ENCODE results near the gene MBNL1. TPM values are rescaled to one million over a fixed set of nuclear protein-coding genes. Genes with fewer than 3 reads are reported as not detected.

MBNL1 gene
- total and polyA plus RNA-seq, 2 of the 13 experiments (the other 11 are each of a cell fraction or from before 2014, with no cell fraction given): 27.1 to 55.4 TPM

GRCh38 chr3:152350139-152350538 lies 81.4 kb downstream of the MBNL1 start (continued):
- TF ChIP-seq CHCHD3 (CRISPR knock-in tag; IDR thresholded peaks at IDR 0.05): no peak
- TF ChIP-seq HNF4G (IDR thresholded peaks at IDR 0.05; ENCODE audit: borderline replicate concordance, low read depth, low read length): no peak
- no peak for TF ChIP-seq HNF4G (CRISPR knock-in tag; IDR thresholded peaks at IDR 0.05; ENCODE audit: borderline replicate concordance, low read depth)

DNA sequence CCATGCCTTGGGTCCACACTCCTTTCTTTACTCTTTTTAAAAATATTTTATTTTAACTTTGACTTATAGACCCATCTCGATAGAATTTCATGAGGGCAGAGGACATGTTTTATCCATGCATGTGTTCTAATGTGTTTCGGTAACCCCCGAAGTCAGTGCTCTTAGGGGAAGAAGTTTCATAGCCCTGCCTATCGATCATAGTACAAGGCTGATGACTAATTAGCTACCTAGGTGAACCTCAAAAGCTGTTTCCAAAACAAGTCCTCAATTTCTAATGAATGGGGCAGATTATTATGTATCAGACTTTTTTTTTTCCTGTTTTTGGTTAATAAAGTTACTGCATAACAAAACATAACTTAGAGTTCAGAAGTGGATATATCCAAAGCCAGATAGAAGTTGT lies 82.0 kb downstream of the MBNL1 start:
- H3K27ac ChIP-seq (ENCODE audit: extremely low read length, insufficient read depth, low read length): no peak overlapping the region
- H3K4me3 ChIP-seq (replicated peaks in 1 of 3; ENCODE audit: insufficient read depth in 1 of 3, low read depth in 2 of 3, low read length in 3 of 3): no peak overlapping the region
- no peaks in the 10 kb centered on the region for H4K20me1 ChIP-seq (ENCODE audit: insufficient read depth, low read length)
- no peaks in the 10 kb centered on the region for H3K27me3 ChIP-seq (ENCODE audit: control insufficient read depth in 1 of 2, insufficient read depth in 2 of 2, low read length in 2 of 2)
- in situ Hi-C loops (cut with HindIII; ENCODE audit: extremely low pct_ligation_motif_present, low pct_unique_long_range_greater_than_20kb): no loop called here
- no peak overlapping the region for H3K9ac ChIP-seq (ENCODE audit: insufficient read depth, low read depth, low read length)
- POLR2A ChIA-PET: no interaction called here
- no peaks in the 10 kb centered on the region for H3K4me1 ChIP-seq (ENCODE audit: insufficient read depth, low read length)
- no peak for ATAC-seq
- CTCF ChIA-PET (ENCODE audit: low intra/inter-chr PET ratio, low total read pairs): no interaction called here
- H3K36me3 ChIP-seq (replicated peaks in 1 of 2; ENCODE audit: control insufficient read depth in 1 of 2, insufficient read depth in 2 of 2, low read length in 2 of 2): no peaks in the 10 kb centered on the region
- peaks cover 25% of the 10 kb centered on the region for H3K79me2 ChIP-seq (ENCODE audit: insufficient read depth, low read length)
- WGBS (ENCODE audit: low lambda C conversion rate): 97% methylated on average over 4 of the region's 4 CpGs
- no peak overlapping the region for H3K4me2 ChIP-seq (ENCODE audit: low read depth, low read length)
- BruUV-seq (replicated peaks): no TSS peak
- no peaks in the 10 kb centered on the region for H3K9me3 ChIP-seq (ENCODE audit: low read length)
- FAIRE-seq: no peak
- intact Hi-C loops (cut with micrococcal nuclease; ENCODE audit: unreplicated experiment): no loop called here
- H2AFZ ChIP-seq (ENCODE audit: low read length): no peak overlapping the region
- DNase-seq (ENCODE audit: low spot score): no peak
- TF ChIP-seq, protein P1, sequence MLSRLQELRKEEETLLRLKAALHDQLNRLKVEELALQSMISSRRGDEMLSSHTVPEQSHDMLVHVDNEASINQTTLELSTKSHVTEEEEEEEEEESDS (CRISPR knock-in tag; IDR thresholded peaks at IDR 0.05; ENCODE audit: borderline replicate concordance): no peak
- TF ChIP-seq HES4 (CRISPR knock-in tag; IDR thresholded peaks at IDR 0.05; ENCODE audit: borderline replicate concordance) (no peak), ZNF549 (CRISPR knock-in tag; IDR thresholded peaks at IDR 0.05) (no peak), MED8 (CRISPR knock-in tag; IDR thresholded peaks at IDR 0.05; ENCODE audit: insufficient replicate concordance) (no peak), SNAI1 (CRISPR knock-in tag; IDR thresholded peaks at IDR 0.05; ENCODE audit: borderline replicate concordance) (no peak), CREM (IDR thresholded peaks at IDR 0.05) (no peak), CREM (CRISPR knock-in tag; IDR thresholded peaks at IDR 0.05) (no peak), GMEB2 (CRISPR knock-in tag; IDR thresholded peaks at IDR 0.05; ENCODE audit: low read depth) (no peak), SPEN (CRISPR knock-in tag; IDR thresholded peaks at IDR 0.05; ENCODE audit: low read depth) (no peak), ZNF709 (CRISPR knock-in tag; IDR thresholded peaks at IDR 0.05) (no peak)
- TF ChIP-seq, protein P2, sequence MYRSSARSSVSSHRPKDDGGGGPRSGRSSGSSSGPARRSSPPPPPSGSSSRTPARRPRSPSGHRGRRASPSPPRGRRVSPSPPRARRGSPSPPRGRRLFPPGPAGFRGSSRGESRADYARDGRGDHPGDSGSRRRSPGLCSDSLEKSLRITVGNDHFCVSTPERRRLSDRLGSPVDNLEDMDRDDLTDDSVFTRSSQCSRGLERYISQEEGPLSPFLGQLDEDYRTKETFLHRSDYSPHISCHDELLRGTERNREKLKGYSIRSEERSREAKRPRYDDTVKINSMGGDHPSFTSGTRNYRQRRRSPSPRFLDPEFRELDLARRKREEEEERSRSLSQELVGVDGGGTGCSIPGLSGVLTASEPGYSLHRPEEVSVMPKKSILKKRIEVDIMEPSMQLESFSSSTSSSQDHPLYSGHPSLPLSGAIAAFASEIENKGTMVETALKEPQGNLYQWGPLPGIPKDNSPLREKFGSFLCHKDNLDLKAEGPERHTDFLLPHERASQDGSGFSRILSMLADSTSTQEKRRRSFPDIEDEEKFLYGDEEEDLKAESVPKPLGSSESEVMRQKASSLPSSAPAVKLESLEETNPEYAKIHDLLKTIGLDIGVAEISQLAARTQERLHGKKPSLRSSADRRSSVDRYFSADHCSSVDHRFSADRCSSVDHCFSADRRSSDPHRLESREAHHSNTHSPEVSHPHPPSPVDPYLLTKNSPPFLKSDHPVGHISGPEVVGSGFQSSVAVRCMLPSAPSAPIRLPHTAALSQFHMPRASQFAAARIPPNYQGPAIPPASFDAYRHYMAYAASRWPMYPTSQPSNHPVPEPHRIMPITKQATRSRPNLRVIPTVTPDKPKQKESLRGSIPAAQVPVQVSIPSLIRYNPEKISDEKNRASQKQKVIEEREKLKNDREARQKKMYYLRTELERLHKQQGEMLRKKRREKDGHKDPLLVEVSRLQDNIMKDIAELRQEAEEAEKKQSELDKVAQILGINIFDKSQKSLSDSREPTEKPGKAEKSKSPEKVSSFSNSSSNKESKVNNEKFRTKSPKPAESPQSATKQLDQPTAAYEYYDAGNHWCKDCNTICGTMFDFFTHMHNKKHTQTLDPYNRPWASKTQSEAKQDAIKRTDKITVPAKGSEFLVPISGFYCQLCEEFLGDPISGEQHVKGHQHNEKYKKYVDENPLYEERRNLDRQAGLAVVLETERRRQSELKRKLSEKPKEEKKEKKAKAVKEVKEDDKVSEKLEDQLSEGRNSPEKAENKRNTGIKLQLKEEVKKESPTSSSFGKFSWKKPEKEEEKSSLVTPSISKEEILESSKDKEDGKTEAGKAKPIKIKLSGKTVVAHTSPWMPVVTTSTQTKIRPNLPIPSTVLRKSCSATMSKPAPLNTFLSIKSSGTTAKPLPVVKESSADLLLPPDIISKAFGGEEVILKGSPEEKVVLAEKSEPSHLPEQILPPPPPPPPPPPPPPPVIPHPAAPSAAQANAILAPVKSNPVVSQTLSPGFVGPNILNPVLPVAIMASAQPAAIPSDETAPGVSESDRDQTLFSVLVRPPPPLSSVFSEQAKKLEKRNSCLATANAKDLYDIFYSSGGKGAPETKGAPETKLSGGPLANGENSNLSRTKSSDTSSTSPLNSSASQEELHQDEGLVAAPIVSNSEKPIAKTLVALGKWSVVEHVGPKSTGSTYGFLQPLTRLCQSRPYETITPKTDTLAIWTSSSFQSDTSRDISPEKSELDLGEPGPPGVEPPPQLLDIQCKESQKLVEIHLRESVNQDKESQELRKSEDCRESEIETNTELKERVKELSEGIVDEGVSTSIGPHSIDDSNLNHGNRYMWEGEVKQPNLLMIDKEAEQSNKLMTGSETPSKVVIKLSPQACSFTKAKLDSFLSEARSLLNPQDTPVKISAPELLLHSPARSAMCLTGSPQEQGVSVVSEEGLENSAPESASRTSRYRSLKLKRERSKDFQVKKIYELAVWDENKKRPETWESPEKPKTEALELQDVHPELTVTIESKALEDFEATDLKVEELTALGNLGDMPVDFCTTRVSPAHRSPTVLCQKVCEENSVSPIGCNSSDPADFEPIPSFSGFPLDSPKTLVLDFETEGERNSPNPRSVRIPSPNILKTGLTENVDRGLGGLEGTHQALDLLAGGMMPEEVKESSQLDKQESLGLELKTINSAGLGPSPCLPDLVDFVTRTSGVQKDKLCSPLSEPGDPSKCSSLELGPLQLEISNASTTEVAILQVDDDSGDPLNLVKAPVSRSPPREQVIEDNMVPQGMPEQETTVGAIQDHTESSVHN (CRISPR knock-in tag; IDR thresholded peaks at IDR 0.05): no peak
